HG02763 (cell line): ENCODE data around the gene PHLDB2.

Source experiments
- ATAC-seq: cut with Tn5 transposase; IDR thresholded peaks from one replicate; pipeline ENCODE4 v1.9.1; 2021; ENCODE audit warnings: mild to moderate bottlenecking, moderate library complexity; ENCODE audit not compliant: unreplicated experiment

PHLDB2 gene

GRCh38 chr3:111923095-111923771 is 64.2 kb downstream of the PHLDB2 start:
- ATAC-seq: no peak

DNA sequence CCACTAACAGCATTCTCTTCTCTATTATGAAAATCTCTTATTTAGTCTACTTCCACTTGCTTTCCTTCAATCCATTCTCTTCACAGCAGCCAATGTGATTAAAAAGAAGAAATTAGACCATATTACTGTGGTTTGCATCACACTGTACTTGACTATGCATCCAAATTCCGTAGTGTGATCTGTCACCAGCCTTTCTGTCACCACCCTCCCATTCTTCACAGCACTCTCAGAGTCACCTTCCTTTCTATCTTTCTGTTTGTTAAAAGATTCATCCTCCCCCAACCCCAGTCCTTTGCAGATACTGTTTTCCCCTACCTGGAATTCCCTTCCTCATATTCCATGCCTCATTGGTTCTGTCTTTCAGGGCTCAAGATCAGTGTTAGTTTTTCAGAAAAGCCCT is 64.7 kb downstream of the PHLDB2 start:
- no peak for ATAC-seq

DNA sequence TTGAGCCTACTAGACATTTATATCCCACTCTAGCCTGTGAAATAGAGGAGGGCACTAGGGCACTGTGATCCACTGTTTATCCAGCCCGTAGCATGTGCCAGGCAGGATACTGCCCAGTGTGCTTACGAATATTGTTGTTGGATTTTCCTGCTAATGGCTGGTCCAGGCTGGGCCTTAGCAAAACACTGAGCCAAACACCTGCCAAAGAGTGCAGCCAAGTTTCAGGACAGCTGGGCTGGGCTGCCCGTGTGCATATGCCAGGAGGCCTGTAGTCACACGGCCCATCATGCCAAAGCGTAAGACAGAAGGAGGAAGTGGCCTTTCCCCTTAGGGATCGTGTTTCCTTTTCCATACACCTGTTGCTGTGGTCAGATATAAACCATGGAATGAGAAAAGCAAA is 65.2 kb downstream of the PHLDB2 start:
- ATAC-seq: no peak

DNA sequence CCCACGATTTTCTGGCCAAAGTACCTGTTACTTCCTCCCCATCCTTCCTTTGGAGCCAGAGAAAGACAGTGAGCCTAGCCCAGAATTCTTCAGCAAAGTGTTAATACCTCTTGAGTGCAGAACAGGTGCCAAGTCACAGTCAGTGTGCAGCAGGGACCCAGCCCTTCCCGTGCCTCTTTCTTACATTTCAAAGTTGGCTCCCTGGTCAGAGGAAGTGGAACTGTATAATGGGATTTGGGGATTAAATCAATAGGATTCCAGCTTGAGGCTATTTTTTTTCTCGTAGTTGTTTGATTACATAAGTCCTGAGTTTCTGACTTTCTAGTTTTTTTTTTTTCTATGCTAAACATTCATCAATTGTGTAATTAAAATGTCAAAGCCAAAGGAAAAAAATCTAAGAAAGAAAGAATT is 67.2 kb downstream of the PHLDB2 start:
- ATAC-seq: no peak

DNA sequence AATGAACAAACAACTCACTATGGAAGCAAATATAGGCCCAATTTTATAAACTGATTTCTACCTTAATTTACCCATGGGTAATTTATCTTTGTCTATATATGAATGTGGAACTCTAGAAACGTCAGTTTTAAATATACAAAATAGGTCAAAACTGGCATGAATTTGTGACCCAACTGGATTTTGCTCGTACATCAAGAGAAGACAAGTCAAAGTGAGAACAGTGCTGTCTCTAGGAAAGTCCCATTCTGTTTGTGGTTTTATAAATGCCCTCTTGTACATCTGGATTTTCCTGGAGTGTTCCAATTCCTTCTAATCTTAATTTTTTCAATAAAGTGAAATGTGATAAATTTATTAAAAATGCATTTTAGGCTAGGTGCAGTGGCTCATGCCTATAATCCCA is 69.5 kb downstream of the PHLDB2 start:
- no peak for ATAC-seq

- ATAC-seq: no peak
Observed at GRCh38 chr3:111929484-111929883, 70.4 kb downstream of the PHLDB2 start.

DNA sequence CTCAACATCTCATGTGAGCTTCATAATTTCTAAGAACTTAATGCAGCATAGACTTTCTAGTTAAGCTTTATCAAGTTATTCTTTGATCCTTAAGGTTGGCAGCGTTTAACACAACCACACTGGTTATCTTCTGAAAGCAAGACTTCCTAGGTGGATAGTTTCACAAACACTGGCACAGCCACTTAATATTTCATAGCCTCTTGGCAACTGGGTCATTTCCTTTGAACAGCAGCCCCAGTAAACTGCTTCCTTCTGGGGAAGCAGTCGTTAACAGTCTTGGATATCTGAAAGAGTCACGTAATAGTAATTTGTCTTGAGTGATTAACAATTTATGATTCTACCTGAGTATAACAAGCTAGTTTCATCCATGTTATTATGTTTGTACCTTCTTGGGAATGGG is 73.9 kb downstream of the PHLDB2 start:
- ATAC-seq: no peak

DNA sequence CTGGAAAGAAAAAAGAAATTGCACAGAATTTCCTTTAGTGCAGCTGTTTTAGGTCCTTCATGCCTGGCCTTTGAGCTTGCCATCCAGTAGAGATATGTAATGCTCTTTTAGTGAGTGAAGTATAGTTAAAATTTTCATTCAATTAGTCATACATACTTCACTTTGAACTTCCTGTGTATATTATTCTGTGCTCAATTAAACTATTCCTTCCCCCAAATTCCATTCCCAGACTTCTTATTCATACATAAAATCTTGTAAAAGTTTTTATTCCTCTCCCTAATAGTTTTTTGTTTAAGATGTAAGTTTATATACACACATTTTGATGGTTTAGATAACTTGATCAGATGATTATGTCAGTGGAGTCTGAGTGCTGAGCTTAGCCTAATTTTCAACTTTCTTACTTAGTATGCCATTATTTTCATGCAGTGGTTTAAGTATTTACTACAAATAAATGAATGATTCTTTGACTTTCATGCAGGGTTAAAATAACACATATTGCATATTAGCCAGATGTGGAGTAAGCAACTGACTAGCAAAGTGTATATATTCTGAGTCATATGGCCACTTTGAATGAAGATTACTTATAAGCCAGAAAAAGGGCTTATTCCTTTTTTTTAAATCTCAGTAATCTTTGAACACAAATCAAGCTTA is 77.3 kb downstream of the PHLDB2 start:
- ATAC-seq: no peak

DNA sequence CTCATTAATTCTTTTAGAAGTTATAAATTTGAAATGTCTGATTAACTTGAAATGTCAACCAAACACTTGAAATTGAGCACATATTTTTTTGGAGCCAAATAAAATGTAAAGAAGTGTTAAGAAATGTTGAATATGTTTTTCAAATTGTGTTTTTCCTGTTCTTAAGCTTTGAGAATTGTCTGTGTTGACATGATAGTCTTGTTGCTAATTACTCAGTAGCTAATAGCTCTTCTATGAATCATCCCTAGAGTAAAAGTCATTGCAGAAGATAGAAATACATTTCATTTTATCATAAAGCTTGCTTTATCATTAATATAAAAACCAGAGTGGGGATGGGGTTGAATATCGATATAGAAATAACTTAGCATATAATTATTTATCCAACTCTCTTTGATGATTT is 77.9 kb downstream of the PHLDB2 start:
- no peak for ATAC-seq

DNA sequence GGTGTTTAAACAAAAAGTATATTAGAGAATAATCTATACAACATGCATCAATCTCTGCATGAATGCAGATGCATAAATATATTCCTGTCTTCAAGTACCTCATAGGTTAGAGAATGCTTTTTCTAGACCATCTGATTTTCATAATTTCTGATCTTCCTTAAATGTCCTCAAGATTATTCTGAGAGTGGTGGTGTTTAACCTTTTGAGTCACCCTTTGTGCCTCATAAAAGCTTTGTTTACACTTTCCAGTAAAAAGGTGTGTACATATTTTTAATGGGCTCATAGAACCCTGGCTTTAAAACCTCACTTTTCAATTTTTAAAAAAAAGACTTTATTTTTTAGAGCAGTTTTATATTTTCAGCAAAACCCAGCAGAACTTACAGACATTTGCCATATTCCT is 78.8 kb downstream of the PHLDB2 start:
- ATAC-seq: no peak

DNA sequence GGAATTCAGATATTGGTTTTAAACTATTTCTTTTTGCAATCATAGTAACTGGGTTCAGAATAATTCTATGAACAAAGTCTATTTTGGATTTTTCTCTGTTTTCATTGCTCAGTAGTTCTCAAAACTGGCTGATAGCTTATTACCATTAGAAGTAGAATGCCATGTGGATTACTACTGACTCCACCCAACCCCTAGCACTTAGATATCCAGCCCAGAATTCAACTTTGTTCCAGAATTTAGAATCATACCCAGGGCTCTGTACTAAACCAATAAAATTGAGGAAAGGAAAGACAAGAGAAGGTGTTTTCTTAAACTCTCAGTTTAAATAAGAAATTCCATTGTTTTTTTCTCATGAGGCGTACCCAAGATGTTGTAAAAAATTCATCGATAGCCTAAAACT is 80.8 kb downstream of the PHLDB2 start:
- ATAC-seq: no peak

GRCh38 chr3:111943533-111943932 is 84.5 kb downstream of the PHLDB2 start:
- no peak for ATAC-seq

DNA sequence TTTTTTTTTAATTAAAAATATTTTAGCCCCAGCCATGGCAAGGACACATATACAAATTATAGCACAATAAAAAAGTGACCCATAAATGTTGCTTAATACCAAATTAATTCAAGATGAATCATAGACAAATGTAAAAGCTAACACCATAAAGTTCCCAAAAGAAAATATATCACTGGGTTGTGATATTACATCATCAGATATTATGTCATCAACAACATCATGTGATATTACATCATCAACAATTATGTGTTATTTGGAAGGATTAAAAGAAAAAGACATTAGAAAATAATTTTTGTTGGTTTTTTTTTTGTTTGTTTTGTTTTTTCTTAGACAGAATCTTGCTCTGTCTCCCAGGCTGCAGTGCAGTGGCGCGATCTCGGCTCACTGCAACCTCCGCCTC is 85.3 kb downstream of the PHLDB2 start:
- no peak for ATAC-seq

DNA sequence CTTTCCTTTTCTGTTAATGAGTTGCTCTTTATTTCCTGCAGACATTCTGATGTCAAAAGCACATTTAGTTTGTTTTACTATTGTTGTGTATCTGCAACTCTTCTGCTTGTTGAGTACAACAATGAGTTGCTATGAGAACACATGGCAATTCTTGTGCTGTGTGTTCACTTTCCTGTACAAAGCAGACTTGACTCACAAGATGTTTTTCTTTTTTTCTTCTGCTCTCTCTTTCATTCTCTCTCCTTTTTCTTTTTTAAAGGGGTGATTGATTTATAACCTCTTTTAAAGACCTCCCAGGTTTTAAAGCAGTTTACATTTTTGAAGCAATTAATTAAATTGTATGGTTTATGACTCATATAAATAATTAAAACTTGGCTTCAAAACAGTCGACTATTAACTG is 88.2 kb downstream of the PHLDB2 start:
- ATAC-seq: no peak

GRCh38 chr3:111948786-111949185 is 89.7 kb downstream of the PHLDB2 start:
- no peak for ATAC-seq

DNA sequence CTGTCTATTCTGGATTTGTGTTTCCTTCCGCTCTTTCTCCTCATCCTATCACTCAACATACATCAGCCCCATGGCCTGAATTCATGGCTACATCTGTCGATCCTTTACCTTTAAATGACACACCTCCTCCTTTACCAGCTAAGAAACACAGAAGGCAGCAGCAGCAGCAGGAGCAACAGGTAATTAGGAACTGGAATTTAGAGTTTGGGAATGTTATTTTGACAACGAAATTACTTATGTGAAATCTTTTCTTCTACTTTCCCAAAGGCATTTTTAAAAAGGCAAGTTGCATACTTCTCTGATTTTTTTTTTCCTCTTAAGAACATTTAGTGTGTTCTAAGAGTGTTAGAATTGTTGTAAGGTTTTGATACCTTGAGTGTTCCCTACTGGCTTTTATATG is 90.6 kb downstream of the PHLDB2 start:
- ATAC-seq: no peak

DNA sequence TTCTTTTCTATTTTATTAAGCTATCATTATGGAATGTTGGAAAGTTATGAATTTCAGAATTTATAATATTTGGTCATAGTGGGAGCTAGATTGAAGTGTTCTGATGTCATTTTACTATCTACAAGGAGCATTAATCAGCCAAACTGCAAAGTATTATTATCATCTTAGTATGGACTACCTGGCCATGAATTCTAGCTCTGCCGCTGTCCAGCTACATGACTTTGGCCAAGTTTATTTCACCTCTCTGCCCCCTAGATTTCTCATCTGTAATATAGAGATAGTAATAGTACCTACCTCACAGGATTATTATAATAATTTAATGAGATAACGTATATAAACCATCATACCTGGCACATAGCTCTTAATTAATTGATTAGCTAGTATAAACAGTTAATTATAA is 92.0 kb downstream of the PHLDB2 start:
- no peak for ATAC-seq

DNA sequence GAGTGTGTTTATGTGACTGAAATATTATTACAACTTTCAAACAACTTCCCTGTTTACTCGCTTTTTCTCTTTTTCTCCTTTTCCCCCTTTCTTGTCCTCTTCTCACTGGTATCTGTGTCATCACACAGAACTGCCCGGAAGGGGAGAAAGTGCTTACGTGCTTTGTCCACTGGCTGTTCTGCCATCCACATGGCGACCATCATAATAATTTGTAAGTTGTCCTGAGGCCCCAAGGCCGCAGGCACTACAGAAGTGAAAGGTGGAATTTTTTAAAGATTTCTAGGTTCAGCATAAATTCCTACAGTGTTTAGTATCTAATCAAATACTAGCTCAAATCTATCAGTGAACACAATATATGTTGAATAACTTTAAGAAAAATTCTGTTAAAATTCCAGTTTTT is 93.0 kb downstream of the PHLDB2 start:
- ATAC-seq: no peak

- ATAC-seq: no peak
Observed at GRCh38 chr3:111952866-111953450, 93.9 kb downstream of the PHLDB2 start.

GRCh38 chr3:111954228-111954990 is 95.3 kb downstream of the PHLDB2 start:
- no peak for ATAC-seq

- no peak for ATAC-seq
Observed at GRCh38 chr3:111955876-111956275, 96.8 kb downstream of the PHLDB2 start.

DNA sequence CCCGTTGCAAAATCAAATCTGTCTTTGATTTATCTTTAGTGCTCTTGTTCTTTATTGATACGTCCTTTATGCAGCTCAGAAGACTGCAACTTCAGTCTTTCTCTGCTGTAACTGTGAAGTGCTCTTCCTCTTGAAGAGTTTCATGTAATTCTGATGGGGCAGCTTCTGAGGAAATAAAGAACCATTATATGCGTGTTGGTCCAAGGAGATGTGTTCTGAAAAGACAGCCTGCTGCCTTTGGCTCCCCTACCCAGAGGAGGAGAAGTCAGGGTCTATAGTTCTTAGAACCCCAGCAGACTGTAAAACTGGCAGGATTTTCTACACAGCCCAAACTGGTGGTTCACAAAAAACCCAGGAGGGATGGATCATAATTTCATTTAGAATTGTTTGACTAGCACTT is 97.4 kb downstream of the PHLDB2 start:
- ATAC-seq: no peak
